WI38 (cell line): ENCODE results near the gene TBRG4.

Experiments
- H3K4me3 ChIP-seq: 2 replicates; pipeline ENCODE4 v1.5.1; 2011; ENCODE audit warnings: low read depth, mild to moderate bottlenecking, control low read depth, low read length
- CTCF ChIP-seq: IDR thresholded peaks from 2 replicates; pipeline ENCODE4 v1.5.1; 2012; ENCODE audit warnings: low read depth, mild to moderate bottlenecking, control low read depth, low read length

TBRG4 gene

GRCh38 chr7:45066409-45066808 lies 45.1 kb downstream of the TBRG4 start:
- H3K4me3 ChIP-seq, result no peak overlapping the region
- TF ChIP-seq CTCF, result no peak

GRCh38 chr7:45065031-45065995 lies 46.2 kb downstream of the TBRG4 start:
- no peak for TF ChIP-seq CTCF
- H3K4me3 ChIP-seq, result no peak overlapping the region

GRCh38 chr7:45064047-45064725 lies 47.3 kb downstream of the TBRG4 start:
- no peak for TF ChIP-seq CTCF
- no peak overlapping the region for H3K4me3 ChIP-seq

- no peak overlapping the region for H3K4me3 ChIP-seq
- no peak for TF ChIP-seq CTCF
Measured at GRCh38 chr7:45061806-45062425, 49.6 kb downstream of the TBRG4 start.

GRCh38 chr7:45061352-45061751 lies 50.1 kb downstream of the TBRG4 start:
- no peak overlapping the region for H3K4me3 ChIP-seq
- no peak for TF ChIP-seq CTCF

GRCh38 chr7:45060295-45060694 lies 51.2 kb downstream of the TBRG4 start:
- no peak overlapping the region for H3K4me3 ChIP-seq
- TF ChIP-seq CTCF, result no peak
